GM19395 (cell line): ENCODE data around the gene SLC35G1.

ENCODE experiments used
- ATAC-seq: cut with Tn5 transposase; IDR thresholded peaks from one replicate; pipeline ENCODE4 v1.9.1; 2021; ENCODE audit warnings: mild to moderate bottlenecking, moderate library complexity; ENCODE audit not compliant: unreplicated experiment

The SLC35G1 gene

DNA sequence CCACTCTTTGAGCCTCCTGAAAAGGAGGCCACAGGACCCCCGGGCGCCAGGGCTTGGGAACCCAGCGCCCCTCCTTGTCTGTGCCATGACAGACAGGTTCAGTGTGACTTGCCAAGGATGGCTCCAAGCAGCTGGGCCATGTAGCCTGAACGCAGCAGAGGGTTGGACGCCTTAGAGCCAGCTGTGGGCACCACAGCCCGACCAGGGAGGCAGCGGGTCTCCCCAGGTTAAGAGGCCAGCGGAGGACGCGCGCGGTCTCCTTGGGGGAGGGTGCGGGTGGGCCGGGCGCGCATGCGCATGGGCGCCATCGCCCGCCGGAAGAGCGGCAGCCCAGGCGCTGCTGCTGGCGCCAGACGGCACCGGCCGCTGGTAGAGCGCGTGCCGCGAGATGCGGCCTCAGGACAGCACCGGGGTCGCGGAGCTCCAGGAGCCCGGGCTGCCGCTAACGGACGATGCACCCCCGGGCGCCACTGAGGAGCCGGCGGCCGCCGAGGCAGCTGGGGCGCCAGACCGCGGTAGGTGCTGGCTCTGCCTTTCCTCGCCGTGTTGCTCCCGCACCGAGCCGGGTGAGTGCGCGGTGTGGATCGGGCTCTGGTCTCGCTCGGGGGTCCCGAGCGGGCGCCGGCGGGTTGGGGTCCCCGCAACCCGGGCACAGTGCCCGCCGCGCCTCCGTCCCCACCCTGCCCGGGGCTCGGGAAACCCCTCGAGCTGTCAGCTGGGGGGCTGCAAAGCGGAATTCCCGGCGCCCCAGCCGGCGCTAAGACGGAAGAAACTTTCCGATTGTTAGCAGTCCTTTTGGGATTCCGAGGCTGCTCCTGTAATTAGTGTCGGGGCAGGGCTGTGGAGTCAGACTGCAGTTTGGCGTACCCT, at the start of gene SLC35G1:
Gene SLC35G1 (plus strand): TSS at position 333 of the 870 bp plus-strand sequence. CDS start 56 bp downstream, at position 389.
- peak; percentile 89 for ATAC-seq

- no peak for ATAC-seq
Measured at GRCh38 chr10:93844979-93845626, 48.7 kb upstream of the SLC35G1 start.

GRCh38 chr10:93849593-93849992, 44.2 kb upstream of the SLC35G1 start:
- no peak for ATAC-seq

DNA sequence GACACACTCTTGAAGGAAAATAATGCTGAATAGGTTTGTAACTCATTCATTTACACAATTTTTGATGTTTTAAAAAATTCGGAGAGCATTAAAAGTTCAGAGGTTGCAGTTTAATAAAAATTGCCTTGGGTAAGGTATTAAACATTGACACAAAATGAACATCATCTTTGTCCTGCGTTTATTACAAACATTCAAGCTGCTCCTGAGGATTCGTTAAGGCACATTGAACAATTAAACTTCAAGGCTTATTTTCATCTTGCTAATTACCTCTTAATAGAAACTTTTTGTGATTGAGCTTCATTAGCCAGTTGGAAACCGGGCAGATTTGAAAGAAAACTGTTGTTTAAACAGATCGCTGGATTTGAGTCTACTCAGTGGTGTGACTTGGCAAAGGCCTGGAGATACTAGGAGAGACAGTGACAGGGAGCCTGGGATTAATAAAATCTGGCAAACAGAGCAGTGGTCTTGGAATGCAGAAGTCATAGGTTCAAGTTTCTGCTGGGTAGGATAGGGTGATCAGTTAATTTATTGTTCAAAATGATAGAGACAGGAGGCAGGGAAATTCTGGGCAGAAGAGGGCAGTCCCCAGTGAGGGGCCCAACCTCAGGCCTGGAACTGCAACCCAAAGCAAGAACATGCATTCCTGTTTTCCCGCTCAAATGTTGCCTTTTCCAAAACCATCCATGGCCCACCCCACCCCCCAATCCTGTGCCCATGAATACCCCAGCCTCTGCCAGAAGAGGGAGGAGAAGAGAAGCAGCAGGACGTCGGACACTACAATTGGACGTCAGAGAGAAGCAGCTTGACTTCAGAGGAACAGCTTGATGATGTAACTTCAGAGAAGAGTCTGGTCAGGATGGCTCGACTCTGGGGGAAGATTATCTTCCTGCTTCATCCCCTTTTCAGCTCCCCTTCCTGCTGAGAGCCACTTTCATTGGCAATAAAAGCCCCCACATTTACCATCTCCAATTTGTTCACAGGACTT, 43.5 kb upstream of the SLC35G1 start:
- no peak for ATAC-seq

DNA sequence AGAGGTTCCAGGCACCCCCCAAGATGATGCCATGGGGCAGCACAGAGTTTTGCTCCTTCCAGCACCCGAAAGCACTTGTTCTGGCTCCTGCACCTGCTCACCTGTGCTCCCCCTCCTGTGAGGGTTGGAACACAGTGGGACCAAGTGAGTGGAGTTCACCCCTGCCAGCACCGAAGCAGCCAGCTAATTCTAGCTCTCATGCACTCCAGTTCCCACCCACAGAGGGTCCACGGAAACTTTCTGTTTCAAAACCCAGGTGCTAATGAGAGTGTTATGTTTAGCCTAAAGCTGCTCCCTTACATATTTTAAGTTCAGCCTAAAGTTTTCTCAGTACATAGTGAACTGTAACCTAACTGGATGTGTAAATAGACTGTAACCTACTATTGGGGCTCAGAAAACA, 42.6 kb upstream of the SLC35G1 start:
- peak; percentile 73 for ATAC-seq

DNA sequence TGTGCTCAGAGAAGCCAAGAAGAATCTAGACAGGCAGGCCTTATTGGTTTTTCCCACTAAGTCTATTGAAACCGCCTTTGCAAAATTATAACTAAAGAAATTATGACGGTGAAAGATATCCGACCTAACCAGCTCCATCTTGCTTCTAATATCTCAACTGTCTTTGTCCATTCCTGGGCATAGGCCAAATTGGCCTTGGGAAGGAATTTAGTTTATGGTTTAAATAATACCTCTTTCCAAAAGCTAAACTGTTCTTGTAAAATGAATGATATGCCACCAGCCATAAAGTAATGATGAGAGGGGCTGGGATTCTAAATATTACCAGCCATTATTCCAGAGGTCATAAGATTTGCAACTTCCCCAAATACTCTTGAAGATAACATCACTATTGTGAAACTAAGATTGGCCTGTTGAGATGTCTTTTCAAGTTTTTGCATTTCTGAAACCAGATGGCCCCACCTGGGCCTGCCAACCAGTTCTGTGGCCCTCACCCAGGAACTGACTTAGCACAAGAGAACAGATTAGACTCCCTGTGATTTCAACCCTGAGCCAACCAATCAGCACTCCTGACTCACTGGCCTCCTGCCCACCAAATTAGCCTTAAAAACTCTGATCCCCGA, 41.2 kb upstream of the SLC35G1 start:
- ATAC-seq: no peak

- ATAC-seq: no peak
Measured at GRCh38 chr10:93854975-93855374, 38.8 kb upstream of the SLC35G1 start.

GRCh38 chr10:93856349-93857145, 37.2 kb upstream of the SLC35G1 start:
- ATAC-seq: no peak

GRCh38 chr10:93859049-93859655, 34.6 kb upstream of the SLC35G1 start:
- ATAC-seq: no peak

DNA sequence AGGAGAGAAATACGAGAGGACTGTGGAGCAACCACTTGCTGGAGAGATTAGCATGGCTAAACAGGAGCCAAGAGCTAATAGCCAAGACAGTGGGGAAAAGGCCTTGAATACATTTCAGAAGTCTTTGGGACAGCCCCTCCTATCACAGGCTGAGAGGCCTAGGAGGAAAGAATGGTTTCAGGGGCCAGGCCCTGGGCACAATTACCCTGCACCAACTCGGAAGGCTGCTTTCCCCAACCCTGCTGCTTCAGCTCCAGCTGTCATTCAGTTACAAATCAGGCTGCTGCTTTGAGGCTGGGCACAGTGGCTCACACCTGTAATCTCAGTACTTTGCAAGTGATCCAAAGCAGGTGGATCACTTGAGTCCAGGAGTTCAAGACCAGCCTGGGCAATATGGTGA, 32.0 kb upstream of the SLC35G1 start:
- no peak for ATAC-seq

DNA sequence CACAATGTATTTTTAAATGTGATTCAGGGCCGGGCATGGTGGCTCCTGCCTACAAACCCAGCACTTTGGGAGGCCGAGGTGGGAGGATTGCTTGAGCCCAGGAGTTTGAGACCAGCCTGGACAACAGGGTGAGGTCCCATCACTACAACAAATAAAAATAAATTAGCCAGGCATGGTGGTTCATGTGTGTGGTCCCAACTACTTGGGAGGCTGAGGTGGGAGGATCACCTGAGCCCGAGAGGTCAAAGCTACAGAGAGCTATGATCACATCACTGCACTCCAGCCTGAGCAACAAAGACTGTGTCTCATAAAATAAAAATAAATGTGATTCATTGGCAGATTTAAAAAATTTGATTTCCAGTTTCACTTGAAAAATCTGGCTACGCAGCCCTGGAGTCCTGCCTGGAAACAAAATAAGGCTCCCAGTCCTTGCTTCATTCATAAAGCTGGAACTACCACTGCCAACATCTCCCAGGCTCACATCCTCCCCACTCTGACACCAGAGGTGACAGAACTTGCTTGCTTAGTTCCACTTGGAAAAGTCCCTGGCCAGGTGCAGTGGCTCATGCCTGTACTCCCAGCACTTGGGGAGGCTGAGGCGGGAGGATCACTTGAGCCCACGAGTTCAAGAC, 27.9 kb upstream of the SLC35G1 start:
- no peak for ATAC-seq

- ATAC-seq: no peak
Measured at GRCh38 chr10:93867525-93867924, 26.3 kb upstream of the SLC35G1 start.

- ATAC-seq: no peak
Measured at GRCh38 chr10:93871671-93872204, 22.0 kb upstream of the SLC35G1 start.

DNA sequence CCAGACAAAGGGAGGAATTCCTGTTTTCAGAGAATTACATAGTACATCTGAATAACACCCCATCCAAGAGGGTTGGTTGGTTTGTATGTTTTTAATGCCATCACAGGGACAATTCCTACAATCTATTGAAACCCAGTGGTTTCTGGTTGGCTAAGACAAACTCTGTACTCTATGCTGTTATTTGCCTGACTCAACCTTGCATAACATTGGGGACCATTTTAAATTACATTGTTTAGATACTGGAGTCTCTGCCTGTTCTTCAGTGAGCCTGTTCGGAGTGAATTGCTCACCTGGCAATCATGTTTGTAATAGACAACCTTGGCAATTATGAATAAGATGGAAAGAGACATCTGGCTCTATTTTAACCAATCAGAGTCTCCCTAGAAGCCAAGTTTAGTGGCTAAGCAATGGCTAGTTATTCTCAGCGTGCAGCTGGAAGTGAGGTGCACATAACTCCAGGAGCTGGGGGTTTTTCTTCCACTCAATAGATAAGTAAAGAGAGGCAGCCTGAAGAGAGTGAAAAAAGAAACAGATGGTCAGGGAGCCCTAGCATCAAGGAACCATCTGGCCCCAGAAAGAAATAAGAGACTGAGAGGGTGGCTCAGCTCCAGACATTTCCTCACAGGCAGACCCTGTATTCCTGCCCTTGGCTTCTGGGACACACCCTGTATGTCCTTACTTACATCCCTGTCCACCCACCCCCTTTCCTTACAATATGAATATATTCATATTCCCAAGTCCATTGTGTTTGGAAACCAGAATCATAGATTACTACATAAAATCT, 21.2 kb upstream of the SLC35G1 start:
- no peak for ATAC-seq

DNA sequence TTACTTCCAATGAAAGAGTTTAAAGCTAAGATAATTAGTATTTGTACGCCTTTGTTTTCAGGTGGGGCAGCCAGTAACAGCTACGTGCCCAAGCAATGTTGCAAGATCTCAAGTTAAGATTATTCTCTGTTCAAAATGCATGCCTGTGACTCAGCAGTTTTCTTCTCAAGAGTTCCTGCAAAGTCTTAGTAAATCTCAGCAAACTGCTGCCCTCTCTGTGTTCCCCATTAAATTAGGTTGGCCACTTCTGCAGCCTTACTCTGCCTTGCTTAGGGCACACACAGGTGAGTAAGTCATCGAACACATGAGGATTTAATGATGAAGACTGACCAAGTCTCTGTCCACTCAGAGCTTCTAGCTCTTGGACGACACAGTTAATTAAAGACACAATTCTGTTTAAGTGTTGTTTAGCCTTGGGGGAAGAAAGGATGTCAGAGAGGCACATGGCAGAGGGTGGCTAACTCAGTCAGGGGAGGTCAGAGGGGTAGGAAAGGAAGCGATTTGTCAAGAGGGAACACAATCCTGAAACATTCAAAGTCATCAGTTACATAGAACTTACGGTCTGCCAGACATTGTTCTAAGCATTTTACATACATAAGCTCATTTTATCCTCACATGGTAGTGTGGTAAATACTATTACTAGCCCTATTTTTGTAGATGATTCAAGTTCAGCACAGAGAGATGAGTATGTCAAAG, 20.2 kb upstream of the SLC35G1 start:
- ATAC-seq: no peak

DNA sequence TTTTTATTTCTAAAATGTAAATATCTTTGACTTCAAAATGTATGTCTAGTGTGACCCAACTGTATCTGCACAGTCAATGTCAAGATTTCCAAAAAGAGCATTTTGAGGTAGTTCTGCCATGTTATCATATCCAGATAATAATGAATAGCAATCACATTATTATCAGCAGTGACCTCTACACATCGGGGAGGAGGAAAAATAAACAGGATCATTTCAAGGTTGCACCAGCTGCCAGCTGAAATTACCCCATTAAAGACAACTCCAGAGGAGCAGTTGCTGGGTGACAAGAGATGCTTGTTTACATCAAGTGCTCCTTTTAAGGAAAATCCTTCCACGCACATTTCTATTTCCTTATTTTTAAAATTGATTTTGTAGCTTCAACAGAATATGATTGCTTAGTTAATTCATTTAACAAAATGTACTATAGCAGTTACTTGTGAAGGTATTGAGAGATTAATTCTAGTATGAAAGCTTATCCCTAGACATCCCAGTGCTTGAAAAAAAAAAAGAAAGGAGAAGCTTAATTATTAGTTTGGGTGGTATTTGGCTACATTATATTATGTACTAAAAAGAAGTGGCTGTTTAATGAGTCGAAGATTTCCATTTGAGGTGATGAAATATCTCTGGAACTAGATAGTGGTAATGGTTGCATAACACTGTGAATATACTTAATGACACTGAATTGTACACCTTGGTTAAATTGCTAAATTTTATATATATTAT, 19.3 kb upstream of the SLC35G1 start:
- no peak for ATAC-seq

DNA sequence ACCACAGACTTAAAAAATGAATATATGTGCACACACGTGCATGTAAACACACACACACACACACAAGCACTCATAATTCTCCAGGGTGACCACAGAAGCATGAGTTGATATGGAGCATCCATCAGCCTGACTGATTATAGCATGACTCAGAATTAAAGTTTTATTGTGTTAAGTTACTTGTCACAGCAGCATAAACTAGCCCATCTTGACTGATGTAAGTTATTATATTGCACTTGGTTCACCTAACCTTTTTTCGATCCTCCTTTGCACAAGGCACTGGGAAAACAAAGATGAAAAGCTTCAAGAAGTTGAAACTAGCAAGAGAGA, 18.8 kb upstream of the SLC35G1 start:
- no peak for ATAC-seq
